ENCODE data around the gene NMD3.

DNA sequence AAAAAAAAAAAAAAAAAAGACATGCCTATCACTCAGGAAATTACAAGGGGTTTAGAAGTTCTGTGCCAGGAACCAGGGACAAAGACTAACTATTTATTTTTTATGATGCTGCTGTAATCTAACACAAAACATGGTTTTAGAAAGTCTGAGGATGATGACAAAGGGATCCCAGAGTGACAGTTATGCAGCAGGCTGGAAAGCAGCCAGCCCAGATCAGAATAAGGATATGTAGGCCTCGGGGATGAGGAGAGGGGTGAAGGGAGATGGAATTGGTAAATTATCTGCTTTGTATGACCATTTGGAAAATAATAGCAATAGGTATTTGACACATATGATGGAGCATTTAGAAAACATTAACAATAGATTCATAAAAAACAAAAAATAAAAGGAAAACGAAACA, 34.1 kb upstream of the NMD3 start:
- TF ChIP-seq, protein P1, sequence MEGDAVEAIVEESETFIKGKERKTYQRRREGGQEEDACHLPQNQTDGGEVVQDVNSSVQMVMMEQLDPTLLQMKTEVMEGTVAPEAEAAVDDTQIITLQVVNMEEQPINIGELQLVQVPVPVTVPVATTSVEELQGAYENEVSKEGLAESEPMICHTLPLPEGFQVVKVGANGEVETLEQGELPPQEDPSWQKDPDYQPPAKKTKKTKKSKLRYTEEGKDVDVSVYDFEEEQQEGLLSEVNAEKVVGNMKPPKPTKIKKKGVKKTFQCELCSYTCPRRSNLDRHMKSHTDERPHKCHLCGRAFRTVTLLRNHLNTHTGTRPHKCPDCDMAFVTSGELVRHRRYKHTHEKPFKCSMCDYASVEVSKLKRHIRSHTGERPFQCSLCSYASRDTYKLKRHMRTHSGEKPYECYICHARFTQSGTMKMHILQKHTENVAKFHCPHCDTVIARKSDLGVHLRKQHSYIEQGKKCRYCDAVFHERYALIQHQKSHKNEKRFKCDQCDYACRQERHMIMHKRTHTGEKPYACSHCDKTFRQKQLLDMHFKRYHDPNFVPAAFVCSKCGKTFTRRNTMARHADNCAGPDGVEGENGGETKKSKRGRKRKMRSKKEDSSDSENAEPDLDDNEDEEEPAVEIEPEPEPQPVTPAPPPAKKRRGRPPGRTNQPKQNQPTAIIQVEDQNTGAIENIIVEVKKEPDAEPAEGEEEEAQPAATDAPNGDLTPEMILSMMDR (IDR thresholded peaks at IDR 0.05 in 4 of 5, conservative IDR thresholded peaks at IDR 0.05 in 1 of 5), result no peak
- TF ChIP-seq POLR2A (IDR thresholded peaks at IDR 0.05), result no peak

Measured in gastrocnemius medialis (tissue), 4 donors.